NCI-H774 (cell line): ENCODE measurements around the gene DOCK10.

Source experiments
- DNase-seq: peaks from one replicate; lab custom pipeline; 2025; lab: John Stamatoyannopoulos, UW

DOCK10 gene

DNA sequence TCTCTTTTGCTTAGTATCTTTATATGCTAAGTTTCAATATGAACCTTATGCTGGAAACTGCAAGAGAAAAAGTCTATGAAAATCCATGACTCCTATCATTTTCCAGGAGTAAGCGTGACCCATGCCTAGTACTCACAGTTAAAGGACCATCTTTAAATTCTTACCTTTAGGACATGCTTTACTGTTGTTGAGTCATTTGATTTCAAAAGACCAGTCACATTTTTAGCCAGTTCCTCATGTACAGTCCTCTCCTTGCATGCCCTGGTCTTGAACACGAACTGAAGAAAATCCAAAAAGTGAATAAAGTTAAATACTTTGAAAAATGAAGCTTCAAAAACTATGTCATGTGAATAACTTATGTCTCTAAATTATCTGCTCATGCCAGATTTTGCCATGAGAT, 208.3 kb downstream of the DOCK10 start:
- DNase-seq = no peak

- no peak for DNase-seq
These were observed 210.1 kb downstream of the DOCK10 start for GRCh38 chr2:224832207-224832606.

DNA sequence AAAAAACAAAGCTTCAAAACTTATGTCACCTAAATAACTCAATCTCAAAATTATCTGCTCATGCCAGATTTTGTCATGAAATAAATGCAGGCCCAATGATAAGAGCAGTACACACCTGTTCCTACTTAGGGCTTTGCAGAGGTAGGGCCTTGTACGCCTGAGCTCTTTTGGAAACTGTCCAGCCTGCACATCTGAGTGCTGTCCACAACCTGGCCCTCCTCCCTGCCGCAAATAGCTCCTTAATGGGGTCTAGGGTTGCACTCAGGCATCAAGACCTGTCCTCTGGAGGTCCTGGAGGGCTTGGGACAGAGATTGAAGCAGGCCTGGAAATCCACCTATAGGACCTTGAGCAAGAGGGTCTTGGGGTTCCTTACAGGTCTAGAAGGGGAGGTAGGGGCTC, 210.7 kb downstream of the DOCK10 start:
- no peak for DNase-seq

- DNase-seq = no peak
These were observed 221.8 kb downstream of the DOCK10 start for GRCh38 chr2:224820283-224820991.

- DNase-seq = peak; percentile 48
These were observed 223.2 kb downstream of the DOCK10 start for GRCh38 chr2:224819075-224819474.

GRCh38 chr2:224817676-224818075, 224.6 kb downstream of the DOCK10 start:
- no peak for DNase-seq

DNA sequence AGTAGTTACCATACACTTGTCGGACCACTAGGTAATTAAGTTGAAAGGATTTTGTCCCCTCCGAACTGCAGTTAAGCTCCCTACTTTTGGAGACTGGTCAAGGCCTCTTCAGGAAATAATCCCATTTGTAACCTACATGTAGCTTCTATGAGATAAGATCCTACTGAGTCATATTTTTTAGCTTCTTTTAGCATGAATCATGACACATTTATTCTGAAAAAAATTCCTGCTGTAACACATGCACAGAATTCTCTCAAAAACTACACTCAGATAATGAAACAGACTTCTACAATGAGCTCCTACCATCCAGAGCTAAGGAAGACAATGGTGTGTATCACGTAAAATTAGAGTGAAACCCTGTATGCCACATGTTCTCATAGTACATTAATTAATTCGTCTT, 225.5 kb downstream of the DOCK10 start:
- DNase-seq = no peak

DNA sequence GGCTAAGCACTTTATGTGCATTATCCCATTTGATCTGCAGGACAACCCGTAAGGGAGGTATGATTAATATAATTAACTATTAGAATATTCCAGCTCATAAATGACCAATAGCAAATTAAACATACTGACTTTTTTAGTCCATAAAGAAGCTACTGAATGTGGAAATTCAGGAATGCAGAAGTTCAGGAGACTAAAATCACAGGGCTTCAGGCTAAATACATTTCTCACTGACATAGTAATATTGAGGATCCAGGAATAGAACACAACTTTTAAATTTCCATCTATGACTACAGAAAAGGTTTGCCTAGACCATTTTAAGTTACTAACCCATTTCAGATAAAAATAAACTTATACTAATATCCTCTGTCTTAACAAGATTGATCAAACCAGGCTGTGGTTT, 228.7 kb downstream of the DOCK10 start:
- DNase-seq = no peak

GRCh38 chr2:224807153-224807964, 234.9 kb downstream of the DOCK10 start:
- DNase-seq = no peak

GRCh38 chr2:224803930-224804329, 238.3 kb downstream of the DOCK10 start:
- no peak for DNase-seq

- DNase-seq = no peak
These were observed 239.9 kb downstream of the DOCK10 start for GRCh38 chr2:224802407-224802806.

DNA sequence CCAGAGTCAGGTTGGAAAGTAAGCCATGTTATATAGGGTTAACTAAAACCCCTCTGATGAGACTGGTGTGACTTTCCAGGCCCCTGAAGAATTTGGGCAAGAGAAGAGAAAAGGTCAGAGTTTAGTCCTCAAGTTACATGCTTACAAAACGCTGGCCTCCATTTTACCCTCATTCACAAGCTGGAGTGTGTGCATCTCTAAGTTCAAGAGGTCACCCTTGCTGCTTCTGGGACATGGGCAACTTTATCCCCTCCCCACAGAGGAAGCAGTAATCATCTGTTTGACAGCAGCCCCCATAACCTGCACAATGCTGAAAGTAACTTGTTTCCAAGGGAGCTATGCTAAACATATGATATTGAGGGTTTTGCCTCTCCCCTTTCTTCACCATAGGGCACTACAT, 240.9 kb downstream of the DOCK10 start:
- DNase-seq = no peak

GRCh38 chr2:224799691-224800090, 242.6 kb downstream of the DOCK10 start:
- DNase-seq = no peak

DNA sequence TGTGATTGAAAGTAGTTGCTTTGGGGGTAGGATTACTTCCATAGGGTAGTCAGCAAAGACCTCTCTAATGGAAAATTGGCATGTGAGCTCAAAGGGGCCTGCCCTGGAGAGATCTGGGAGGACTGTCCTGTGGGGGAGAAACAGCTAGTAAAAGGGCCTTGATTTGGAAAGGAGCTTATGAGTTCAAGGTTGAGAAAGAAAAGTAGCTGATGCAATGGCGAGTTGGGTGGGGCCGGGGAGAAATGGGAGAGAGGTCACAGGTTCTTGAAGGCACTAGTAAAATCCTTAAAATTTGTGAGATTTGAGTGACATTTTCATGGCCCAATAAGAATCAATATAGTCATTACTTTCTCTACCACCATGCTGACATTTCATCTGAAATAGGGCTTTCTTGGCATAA, 244.1 kb downstream of the DOCK10 start:
- no peak for DNase-seq

- no peak for DNase-seq
These were observed 245.5 kb downstream of the DOCK10 start for GRCh38 chr2:224796695-224797305.

- DNase-seq = no peak
These were observed 248.3 kb downstream of the DOCK10 start for GRCh38 chr2:224793946-224794345.

- DNase-seq = no peak
These were observed 255.4 kb downstream of the DOCK10 start for GRCh38 chr2:224786848-224787247.

GRCh38 chr2:224781400-224781799, 260.9 kb downstream of the DOCK10 start:
- DNase-seq = no peak

DNA sequence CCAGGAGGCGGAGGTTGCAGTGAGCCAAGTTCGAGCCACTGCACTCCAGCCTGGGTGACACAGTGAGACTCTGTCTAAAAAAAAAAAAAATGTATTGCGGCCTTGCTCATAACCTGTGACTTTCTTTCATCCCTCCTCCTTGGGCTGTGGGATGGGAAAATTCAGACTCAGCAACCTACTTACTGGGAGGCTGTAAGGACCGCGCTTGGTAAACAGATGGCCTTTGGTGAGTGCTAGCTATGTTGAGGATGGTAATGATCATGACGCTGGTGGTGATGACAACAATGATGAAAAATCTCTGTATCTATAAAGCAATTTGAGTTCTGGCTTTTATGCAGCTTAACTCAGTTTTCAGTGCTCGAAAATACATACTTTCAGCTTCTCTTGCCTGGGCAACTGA, 261.4 kb downstream of the DOCK10 start:
- DNase-seq = no peak

GRCh38 chr2:224780106-224780505, 262.2 kb downstream of the DOCK10 start:
- DNase-seq = no peak

GRCh38 chr2:224778474-224778877, 263.8 kb downstream of the DOCK10 start:
- peak; percentile 48 for DNase-seq

- no peak for DNase-seq
These were observed 264.7 kb downstream of the DOCK10 start for GRCh38 chr2:224777559-224777930.
